ENCODE data around the gene COL5A2.

- no peak for TF ChIP-seq CTCF (optimal IDR thresholded peaks at IDR 0.05 in 1 of 3, IDR thresholded peaks at IDR 0.05 in 1 of 3, conservative IDR thresholded peaks at IDR 0.05 in 1 of 3; ENCODE audit: extremely low read depth in 1 of 3, insufficient read depth in 2 of 3, low read length in 3 of 3)
- no peak for TF ChIP-seq EZH2 (IDR thresholded peaks at IDR 0.05; ENCODE audit: low read length)
Measured at GRCh38 chr2:189176516-189176915, 3.0 kb downstream of the COL5A2 start.
